Endothelial cell of umbilical vein (primary cell): ENCODE results near the gene RAD54L.

Experiments
- CTCF ChIP-seq, 2 donors: IDR thresholded peaks; 1 replicate in 1 of 2; 2 replicates in 1 of 2; pipeline ENCODE4 v1.5.1; 2011; ENCODE audit warnings: low read length in 2 of 2, mild to moderate bottlenecking in 2 of 2, moderate library complexity in 2 of 2, control low read depth in 1 of 2, inconsistent platforms in 1 of 2, low read depth in 1 of 2; ENCODE audit not compliant: insufficient read depth in 1 of 2; ENCODE audit errors: extremely low read depth in 1 of 2
- EZH2 ChIP-seq: IDR thresholded peaks from 2 replicates; pipeline ENCODE4 v1.6.1; 2012; ENCODE audit warnings: borderline replicate concordance, low read depth, mild to moderate bottlenecking, moderate library complexity, low read length, inconsistent platforms; ENCODE audit not compliant: severe bottlenecking
- MYC ChIP-seq: IDR thresholded peaks from one replicate; pipeline ENCODE4 v1.6.1; 2011; ENCODE audit warnings: mild to moderate bottlenecking, low read depth, low read length
- POLR2A ChIP-seq: IDR thresholded peaks from 2 replicates; pipeline ENCODE4 v1.6.1; 2012; ENCODE audit warnings: low read depth, mild to moderate bottlenecking, control low read depth, low read length
- POLR2AphosphoS5 ChIP-seq: IDR thresholded peaks from 2 replicates; pipeline ENCODE4 v1.6.1; 2012; ENCODE audit warnings: low read depth, mild to moderate bottlenecking, control low read depth, low read length, moderate library complexity; ENCODE audit not compliant: insufficient read depth

GRCh38 chr1:46205791-46206190 is 41.8 kb upstream of the RAD54L start:
- TF ChIP-seq POLR2AphosphoS5 (no peak), CTCF (IDR thresholded peaks at IDR 0.05; ENCODE audit: extremely low read depth in 1 of 2, insufficient read depth in 1 of 2, low read depth in 1 of 2, low read length in 2 of 2) (no peak), EZH2 (no peak), MYC (no peak), POLR2A (no peak)
